OCI-LY7 (cell line): Measurements from ENCODE around the gene JMY. TPM values are rescaled to one million over a fixed set of nuclear protein-coding genes. Genes with fewer than 3 reads are reported as not detected.

Source experiments
- BruUV-seq: library from RNA; stranded (reverse); fragments of 400-500 nt; replicated peaks from 2 replicates; lab custom pipeline; 2021; lab: Mats Ljungman, UMichigan
- CTCF ChIA-PET: fragments of 300-600 bp; sonication (Branson Sonifier 250); formaldehyde crosslinking; loops from one replicate; lab custom pipeline; 2022; ENCODE audit warnings: antibody characterized with exemption; ENCODE audit not compliant: unreplicated experiment; lab: Charles Lee
- POLR2A ChIA-PET: fragments of 300-600 bp; sonication (Branson Sonifier 250); formaldehyde crosslinking; loops from one replicate; lab custom pipeline; 2022; ENCODE audit warnings: antibody characterized with exemption; lab: Charles Lee
- DNase-seq: peaks from one replicate; pipeline ENCODE4 v3.0.0-alpha.2; 2015; ENCODE audit warnings: low spot score
- H2AFZ ChIP-seq: fragments of 200-600 bp; sonication (generic), shearing (Covaris generic); 2 replicates; pipeline ENCODE4 v1.6.1; 2014; ENCODE audit warnings: mild to moderate bottlenecking, antibody characterized with exemption, low read length, moderate library complexity
- H3K27ac ChIP-seq: fragments of 200-600 bp; sonication (generic); 2 replicates; pipeline ENCODE4 v1.5.1; 2014; ENCODE audit warnings: mixed run types, low read depth, mild to moderate bottlenecking, moderate library complexity, low read length, inconsistent platforms; ENCODE audit not compliant: poor library complexity, severe bottlenecking
- H3K36me3 ChIP-seq: fragments of 200-600 bp; sonication (generic); 2 replicates; pipeline ENCODE4 v1.6.1; 2014; ENCODE audit warnings: mild to moderate bottlenecking, antibody characterized with exemption, low read length, moderate library complexity, mixed read lengths; ENCODE audit not compliant: insufficient read depth
- H3K4me1 ChIP-seq: fragments of 200-600 bp; sonication (generic); 2 replicates; pipeline ENCODE4 v1.5.1; 2014; ENCODE audit warnings: mild to moderate bottlenecking, low read length; ENCODE audit not compliant: insufficient read depth, poor library complexity, severe bottlenecking
- H3K4me2 ChIP-seq: fragments of 200-600 bp; sonication (generic); 2 replicates; pipeline ENCODE4 v1.6.1; 2014; ENCODE audit warnings: mild to moderate bottlenecking, low read length
- H3K4me3 ChIP-seq: fragments of 200-600 bp; sonication (generic); 2 replicates; pipeline ENCODE4 v1.5.1; 2014; ENCODE audit warnings: mild to moderate bottlenecking, low read depth, low read length; ENCODE audit not compliant: poor library complexity, severe bottlenecking
- H3K79me2 ChIP-seq: fragments of 200-600 bp; sonication (generic); 2 replicates; pipeline ENCODE4 v1.6.1; 2016; ENCODE audit warnings: low read depth, mild to moderate bottlenecking, low read length, moderate library complexity, mixed read lengths; ENCODE audit not compliant: insufficient read depth
- H3K9me2 ChIP-seq: fragments of 200-600 bp; sonication (generic); 2 replicates; pipeline ENCODE4 v1.6.1; 2016; ENCODE audit warnings: mild to moderate bottlenecking, low read length, mixed read lengths; ENCODE audit not compliant: insufficient read depth
- H3K9me3 ChIP-seq: fragments of 200-600 bp; sonication (generic); 2 replicates; pipeline ENCODE4 v1.6.1; 2014; ENCODE audit warnings: mild to moderate bottlenecking, mixed run types, low read length, mixed read lengths
- H4K20me1 ChIP-seq: fragments of 200-600 bp; sonication (generic); 2 replicates; pipeline ENCODE4 v1.6.1; 2014; ENCODE audit warnings: mild to moderate bottlenecking, antibody characterized with exemption, low read length, moderate library complexity, mixed read lengths; ENCODE audit not compliant: insufficient read depth
- EZH2phosphoT487 ChIP-seq: fragments of 200-600 bp; sonication (generic); IDR thresholded peaks from 2 replicates; pipeline ENCODE4 v1.6.1; 2018; ENCODE audit warnings: low read depth, borderline replicate concordance, mild to moderate bottlenecking, mixed run types, antibody characterized with exemption, low read length, moderate library complexity, mixed read lengths
- intact Hi-C: fragments of 100-400 bp; cut with micrococcal nuclease; formaldehyde crosslinking; loops from one replicate; pipeline ENCODE4 v1.10.0; 2022; ENCODE audit not compliant: unreplicated experiment
- total RNA-seq, 2 experiments: library from RNA; depleted of rRNA in 1 of 2; stranded (reverse); fragments of >200 nt in 1 of 2; shearing (Covaris generic) in 1 of 2; gene quantifications; 2 replicates each; pipeline ENCODE4 v1.2.3, GENCODE V29; 2014 to 2022
- TF ChIP-seq, protein P1 (sequence below): fragments of 200-600 bp; sonication (generic); conservative IDR thresholded peaks from 2 replicates; pipeline ENCODE4 v1.5.1; 2014; ENCODE audit warnings: mild to moderate bottlenecking, antibody characterized with exemption, low read length, moderate library complexity, mixed read lengths

Gene JMY
- total RNA-seq, 2 experiments from 2014 or later = 4.5 to 6.3 TPM

DNA sequence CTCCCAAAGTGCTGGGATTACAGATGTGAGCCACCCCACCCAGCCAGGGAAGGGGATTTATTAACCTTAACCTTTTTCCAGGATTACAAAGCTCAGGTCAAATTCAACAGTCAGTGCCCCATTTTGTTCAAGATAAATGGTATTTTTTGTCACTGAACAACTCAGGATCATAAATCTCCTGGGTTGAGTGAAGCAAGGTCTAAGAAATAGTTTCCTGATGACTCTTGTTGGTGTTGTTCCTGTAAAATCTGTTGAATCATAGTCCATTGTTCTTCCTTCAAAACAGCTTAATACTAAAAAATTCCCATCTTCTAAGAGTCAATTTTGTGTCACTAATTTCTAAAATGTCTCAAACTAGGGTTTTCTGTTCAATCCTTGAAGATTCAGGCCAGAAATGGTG, 33.9 kb upstream of the JMY start:
- H3K79me2 ChIP-seq = no peaks in the 10 kb centered on the region
- no peak overlapping the region for H3K4me2 ChIP-seq
- no peak overlapping the region for H2AFZ ChIP-seq
- DNase-seq = no peak
- H3K4me3 ChIP-seq = no peak overlapping the region
- no peak for TF ChIP-seq EZH2phosphoT487
- TF ChIP-seq, protein P1, sequence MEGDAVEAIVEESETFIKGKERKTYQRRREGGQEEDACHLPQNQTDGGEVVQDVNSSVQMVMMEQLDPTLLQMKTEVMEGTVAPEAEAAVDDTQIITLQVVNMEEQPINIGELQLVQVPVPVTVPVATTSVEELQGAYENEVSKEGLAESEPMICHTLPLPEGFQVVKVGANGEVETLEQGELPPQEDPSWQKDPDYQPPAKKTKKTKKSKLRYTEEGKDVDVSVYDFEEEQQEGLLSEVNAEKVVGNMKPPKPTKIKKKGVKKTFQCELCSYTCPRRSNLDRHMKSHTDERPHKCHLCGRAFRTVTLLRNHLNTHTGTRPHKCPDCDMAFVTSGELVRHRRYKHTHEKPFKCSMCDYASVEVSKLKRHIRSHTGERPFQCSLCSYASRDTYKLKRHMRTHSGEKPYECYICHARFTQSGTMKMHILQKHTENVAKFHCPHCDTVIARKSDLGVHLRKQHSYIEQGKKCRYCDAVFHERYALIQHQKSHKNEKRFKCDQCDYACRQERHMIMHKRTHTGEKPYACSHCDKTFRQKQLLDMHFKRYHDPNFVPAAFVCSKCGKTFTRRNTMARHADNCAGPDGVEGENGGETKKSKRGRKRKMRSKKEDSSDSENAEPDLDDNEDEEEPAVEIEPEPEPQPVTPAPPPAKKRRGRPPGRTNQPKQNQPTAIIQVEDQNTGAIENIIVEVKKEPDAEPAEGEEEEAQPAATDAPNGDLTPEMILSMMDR = no peak
- ChIA-PET CTCF (no interaction called here), POLR2A (no interaction called here)
- no peaks in the 10 kb centered on the region for H3K36me3 ChIP-seq
- no peaks in the 10 kb centered on the region for H3K9me2 ChIP-seq
- no peaks in the 10 kb centered on the region for H3K4me1 ChIP-seq
- H4K20me1 ChIP-seq = no peaks in the 10 kb centered on the region
- intact Hi-C loops = no loop called here
- no TSS peak for BruUV-seq
- H3K27ac ChIP-seq = no peak overlapping the region
- no peaks in the 10 kb centered on the region for H3K9me3 ChIP-seq

DNA sequence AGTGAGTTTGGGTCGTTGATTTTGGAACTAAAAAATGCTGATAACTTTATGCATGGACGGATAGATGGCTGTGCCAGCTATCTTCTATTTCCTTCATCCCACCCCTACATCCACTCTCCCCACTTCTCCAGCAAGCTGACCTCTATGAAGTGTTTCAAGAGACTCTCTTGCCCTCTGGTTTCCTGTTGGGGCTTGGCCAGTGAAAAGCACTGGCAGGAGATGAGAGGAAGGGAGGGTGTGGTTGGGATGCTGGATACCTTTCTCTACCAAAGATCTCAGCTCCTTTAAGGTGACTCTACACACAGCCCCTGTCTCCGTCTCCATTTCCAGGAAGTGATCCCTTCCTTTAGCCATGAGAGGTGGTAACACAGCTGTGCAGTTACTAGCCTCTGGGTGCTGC, 30.0 kb upstream of the JMY start:
- no peaks in the 10 kb centered on the region for H3K4me1 ChIP-seq

DNA sequence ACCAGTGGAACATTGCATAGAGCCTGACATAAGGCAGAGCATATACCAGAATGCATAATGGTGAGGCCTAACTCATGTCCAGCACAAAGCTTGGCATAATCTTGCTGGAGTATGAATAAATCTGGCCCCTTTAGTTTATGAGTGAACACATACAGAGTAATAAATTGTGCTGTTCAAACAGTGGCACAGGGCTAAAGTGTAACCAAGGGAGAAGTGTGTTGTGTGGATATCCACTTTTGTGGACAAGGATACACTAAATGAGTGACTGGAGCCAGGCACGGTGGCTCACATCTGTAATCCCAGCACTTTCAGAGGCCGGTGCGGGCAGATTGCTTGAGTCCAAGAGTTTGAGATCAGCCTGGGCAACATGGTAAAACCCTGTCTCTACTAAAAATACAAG, 29.4 kb upstream of the JMY start:
- no peak for TF ChIP-seq EZH2phosphoT487
- TF ChIP-seq, protein P1 = no peak
- CTCF ChIA-PET = no interaction called here
- no peak for DNase-seq
- Histone ChIP-seq H3K27ac (no peak overlapping the region), H3K9me2 (no peaks in the 10 kb centered on the region), H3K79me2 (no peaks in the 10 kb centered on the region), H3K36me3 (no peaks in the 10 kb centered on the region), H4K20me1 (no peaks in the 10 kb centered on the region), H2AFZ (0 out of 2 replicates have a peak overlapping the region, but pooled peaks have one; percentile 40), H3K4me3 (no peak overlapping the region), H3K4me2 (no peak overlapping the region), H3K4me1 (no peaks in the 10 kb centered on the region), H3K9me3 (no peaks in the 10 kb centered on the region)
- POLR2A ChIA-PET = interaction anchor here (0.6 to 1.3 kb wide), 3 partner anchors 14 to 256 kb away, joined by 3 read pairs; no protein-coding TSS in a partner anchor
- BruUV-seq = no TSS peak
- intact Hi-C loops = no loop called here

More for the DNA sequence above, 30.0 kb upstream of the JMY start:
- BruUV-seq = no TSS peak
- Histone ChIP-seq H3K4me3 (no peak overlapping the region), H4K20me1 (no peaks in the 10 kb centered on the region), H3K9me3 (no peaks in the 10 kb centered on the region), H3K9me2 (no peaks in the 10 kb centered on the region), H3K36me3 (no peaks in the 10 kb centered on the region), H2AFZ (peak overlapping the region; percentile 40; the same call in 1 of the 2 replicates), H3K4me2 (no peak overlapping the region), H3K79me2 (no peaks in the 10 kb centered on the region), H3K27ac (no peak overlapping the region)
- ChIA-PET POLR2A (interaction anchor here (0.6 to 1.6 kb wide), 4 partner anchors 15 to 256 kb away, joined by 3 to 4 read pairs (median 3); no protein-coding TSS in a partner anchor), CTCF (interaction anchor here (0.5 kb wide), 1 partner anchor 28 kb away, joined by 3 read pairs; no protein-coding TSS in a partner anchor)
- intact Hi-C loops = no loop called here
- TF ChIP-seq, protein P1 = no peak
- no peak for TF ChIP-seq EZH2phosphoT487
- peak; percentile 7 for DNase-seq
